Natural killer cell (primary cell): ENCODE results near the gene ABCC10. TPM values are rescaled to one million over a fixed set of nuclear protein-coding genes. Genes with fewer than 3 reads are reported as not detected.

Experiments used
- ATAC-seq, 3 donors: fragments of 150-1000 bp in 2 of 3; fragments of 200-7000 bp in 1 of 3; cut with Tn5 transposase; 1 replicate in 1 of 3; 2 replicates in 2 of 3; pipeline ENCODE4 v1.10.0; 2021; ENCODE audit warnings: mild to moderate bottlenecking in 2 of 3, moderate library complexity in 2 of 3
- DNase-seq, 2 donors: peaks; one replicate each; pipeline versions ENCODE4 v3.0.0 to v3.0.0-alpha.2; 2013 to 2021; ENCODE audit warnings: mixed read lengths in 1 of 2
- H3K27ac ChIP-seq: one replicate; pipeline ENCODE4 v1.5.1; 2013; ENCODE audit warnings: mild to moderate bottlenecking, low read length
- H3K27me3 ChIP-seq: one replicate; pipeline ENCODE4 v1.6.1; 2013; ENCODE audit warnings: low read length; ENCODE audit not compliant: control insufficient read depth, insufficient read depth
- H3K36me3 ChIP-seq: one replicate; pipeline ENCODE4 v1.6.1; 2013; ENCODE audit warnings: low read length; ENCODE audit not compliant: control insufficient read depth, insufficient read depth
- H3K4me1 ChIP-seq: one replicate; pipeline ENCODE4 v1.6.1; 2013; ENCODE audit warnings: low read length; ENCODE audit not compliant: control insufficient read depth, insufficient read depth
- H3K4me3 ChIP-seq: one replicate; pipeline ENCODE4 v1.5.1; 2013; ENCODE audit warnings: low read length
- H3K9me3 ChIP-seq: one replicate; pipeline ENCODE4 v1.6.1; 2013; ENCODE audit warnings: low read length; ENCODE audit not compliant: control insufficient read depth, insufficient read depth
- H3K27ac Mint-ChIP-seq, 2 donors: one replicate each; pipeline ENCODE4 v1.8.0; 2022; ENCODE audit warnings: mild to moderate bottlenecking in 2 of 2, mixed read lengths in 2 of 2, moderate library complexity in 1 of 2
- H3K27me3 Mint-ChIP-seq, 2 donors: one replicate each; pipeline ENCODE4 v1.8.0; 2022; ENCODE audit warnings: low read depth in 2 of 2, mixed read lengths in 2 of 2
- H3K36me3 Mint-ChIP-seq: one replicate; pipeline ENCODE4 v1.8.0; 2022; ENCODE audit warnings: mixed read lengths
- H3K4me1 Mint-ChIP-seq, 2 donors: one replicate each; pipeline ENCODE4 v1.8.0; 2022; ENCODE audit warnings: mixed read lengths in 2 of 2
- H3K4me3 Mint-ChIP-seq: one replicate; pipeline ENCODE4 v1.8.0; 2022; ENCODE audit warnings: mild to moderate bottlenecking, moderate library complexity, mixed read lengths
- H3K9me3 Mint-ChIP-seq, 2 donors: one replicate each; pipeline ENCODE4 v1.8.0; 2022; ENCODE audit warnings: mixed read lengths in 2 of 2
- WGBS: methylation state at CpG from one replicate; pipeline ENCODE4 v1.1.7; 2013; ENCODE audit warnings: missing lambda C conversion rate; ENCODE audit not compliant: insufficient coverage; 5-methylcytosine and 5-hydroxymethylcytosine counted together
- intact Hi-C: fragments of 100-400 bp; cut with micrococcal nuclease; formaldehyde crosslinking; loops from one replicate; pipeline ENCODE4 v1.14.2; 2022
- total RNA-seq, 4 donors: library from RNA; stranded (reverse); fragments of 120-200 nt in 1 of 4; gene quantifications; one replicate each; pipeline versions ENCODE4 v1.2.3 to v1.2.4, GENCODE V29; 2013 to 2022
- TF ChIP-seq, protein P1 (sequence below): fragments of 200-600 bp; IDR thresholded peaks from one replicate; pipeline ENCODE4 v1.8.0; 2022; ENCODE audit warnings: antibody characterized with exemption

Gene ABCC10
- total RNA-seq, 3 donors from 2014 or later (not counting 1 experiment from before 2014, with no cell fraction given), result 74.6 to 90.5 (median 81.9) TPM

- DNase-seq, result no peak
- H3K9me3 Mint-ChIP-seq, result no peaks in the 10 kb centered on the region
- H3K27ac Mint-ChIP-seq, result no peak overlapping the region
- H3K9me3 ChIP-seq, result no peaks in the 10 kb centered on the region
- WGBS, result 93% methylated on average over 3 of the region's 3 CpGs
- intact Hi-C loops, result no loop called here
- H3K27me3 Mint-ChIP-seq, result peaks cover 17 to 48% of the 10 kb centered on the region in 2 donors
- H3K36me3 ChIP-seq, result no peaks in the 10 kb centered on the region
- no peaks in the 10 kb centered on the region for H3K36me3 Mint-ChIP-seq
- no peak overlapping the region for H3K4me3 Mint-ChIP-seq
- TF ChIP-seq, protein P1, sequence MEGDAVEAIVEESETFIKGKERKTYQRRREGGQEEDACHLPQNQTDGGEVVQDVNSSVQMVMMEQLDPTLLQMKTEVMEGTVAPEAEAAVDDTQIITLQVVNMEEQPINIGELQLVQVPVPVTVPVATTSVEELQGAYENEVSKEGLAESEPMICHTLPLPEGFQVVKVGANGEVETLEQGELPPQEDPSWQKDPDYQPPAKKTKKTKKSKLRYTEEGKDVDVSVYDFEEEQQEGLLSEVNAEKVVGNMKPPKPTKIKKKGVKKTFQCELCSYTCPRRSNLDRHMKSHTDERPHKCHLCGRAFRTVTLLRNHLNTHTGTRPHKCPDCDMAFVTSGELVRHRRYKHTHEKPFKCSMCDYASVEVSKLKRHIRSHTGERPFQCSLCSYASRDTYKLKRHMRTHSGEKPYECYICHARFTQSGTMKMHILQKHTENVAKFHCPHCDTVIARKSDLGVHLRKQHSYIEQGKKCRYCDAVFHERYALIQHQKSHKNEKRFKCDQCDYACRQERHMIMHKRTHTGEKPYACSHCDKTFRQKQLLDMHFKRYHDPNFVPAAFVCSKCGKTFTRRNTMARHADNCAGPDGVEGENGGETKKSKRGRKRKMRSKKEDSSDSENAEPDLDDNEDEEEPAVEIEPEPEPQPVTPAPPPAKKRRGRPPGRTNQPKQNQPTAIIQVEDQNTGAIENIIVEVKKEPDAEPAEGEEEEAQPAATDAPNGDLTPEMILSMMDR, result no peak
- H3K27me3 ChIP-seq, result no peaks in the 10 kb centered on the region
- peaks cover 5 to 6% of the 10 kb centered on the region in 2 donors for H3K4me1 Mint-ChIP-seq
- no peaks in the 10 kb centered on the region for H3K4me1 ChIP-seq
- H3K4me3 ChIP-seq, result no peak overlapping the region
- H3K27ac ChIP-seq, result no peak overlapping the region
- no peak for ATAC-seq
Measured at GRCh38 chr6:43401730-43402129, 25.6 kb upstream of the ABCC10 start.

GRCh38 chr6:43402820-43403219 lies 24.5 kb upstream of the ABCC10 start:
- Mint-ChIP-seq H3K36me3 (no peaks in the 10 kb centered on the region), H3K9me3 (no peaks in the 10 kb centered on the region), H3K4me1 (peaks cover 1 to 3% of the 10 kb centered on the region in 2 donors), H3K27ac (no peak overlapping the region), H3K27me3 (peaks cover 22 to 48% of the 10 kb centered on the region in 2 donors), H3K4me3 (no peak overlapping the region)
- TF ChIP-seq, protein P1, result no peak
- Histone ChIP-seq H3K27me3 (no peaks in the 10 kb centered on the region), H3K9me3 (no peaks in the 10 kb centered on the region), H3K36me3 (no peaks in the 10 kb centered on the region), H3K4me3 (no peak overlapping the region), H3K4me1 (no peaks in the 10 kb centered on the region), H3K27ac (no peak overlapping the region)
- ATAC-seq (no peak), DNase-seq (no peak)
- WGBS, result 88% methylated on average over 1 of the region's 1 CpG
- intact Hi-C loops, result no loop called here

DNA sequence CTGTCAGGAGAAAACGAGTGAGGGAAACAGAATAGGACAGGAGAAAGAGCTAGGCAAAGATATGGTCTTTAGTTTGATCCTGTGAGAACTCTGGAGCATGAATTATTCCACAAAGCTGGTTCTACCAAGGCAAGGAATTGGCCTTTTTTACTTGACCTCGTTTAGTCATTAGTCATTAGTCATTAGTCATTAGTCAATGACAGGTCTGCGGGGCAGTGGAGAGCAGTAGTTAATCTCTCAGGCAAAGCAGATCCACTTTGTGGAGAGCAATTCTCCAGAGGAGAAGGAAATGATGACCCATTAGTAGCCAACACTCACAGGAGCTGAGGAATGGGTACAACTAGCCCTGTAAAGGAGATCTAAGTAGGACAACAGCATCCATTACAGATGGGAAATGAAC lies 22.0 kb upstream of the ABCC10 start:
- DNase-seq (no peak), ATAC-seq (no peak)
- H3K4me1 ChIP-seq, result no peaks in the 10 kb centered on the region
- intact Hi-C loops, result no loop called here
- H3K9me3 ChIP-seq, result no peaks in the 10 kb centered on the region
- TF ChIP-seq, protein P1, result no peak
- Mint-ChIP-seq H3K4me1 (no peaks in the 10 kb centered on the region), H3K27ac (no peak overlapping the region), H3K27me3 (peaks cover 27 to 40% of the 10 kb centered on the region in 2 donors), H3K36me3 (no peaks in the 10 kb centered on the region), H3K9me3 (no peaks in the 10 kb centered on the region), H3K4me3 (no peak overlapping the region)
- H3K36me3 ChIP-seq, result no peaks in the 10 kb centered on the region
- H3K27me3 ChIP-seq, result no peaks in the 10 kb centered on the region
- H3K27ac ChIP-seq, result no peak overlapping the region
- no peak overlapping the region for H3K4me3 ChIP-seq
- 67% methylated on average over 3 of the region's 3 CpGs for WGBS

GRCh38 chr6:43407296-43407695 lies 20.0 kb upstream of the ABCC10 start:
- Histone ChIP-seq H3K9me3 (no peaks in the 10 kb centered on the region), H3K27me3 (no peaks in the 10 kb centered on the region), H3K4me1 (no peaks in the 10 kb centered on the region), H3K4me3 (no peak overlapping the region), H3K36me3 (no peaks in the 10 kb centered on the region), H3K27ac (no peak overlapping the region)
- intact Hi-C loops, result no loop called here
- Mint-ChIP-seq H3K4me3 (no peak overlapping the region), H3K36me3 (no peaks in the 10 kb centered on the region), H3K27me3 (peaks cover 24 to 33% of the 10 kb centered on the region in 2 donors), H3K4me1 (no peaks in the 10 kb centered on the region), H3K9me3 (no peaks in the 10 kb centered on the region), H3K27ac (no peak overlapping the region)
- ATAC-seq (no peak), DNase-seq (no peak)
- 95% methylated on average over 1 of the region's 1 CpG for WGBS
- TF ChIP-seq, protein P1, result no peak
